Measurements from ENCODE around the gene CD6. TPM values are rescaled to one million over a fixed set of nuclear protein-coding genes. Genes with fewer than 3 reads are reported as not detected.

CD6 gene
- total RNA-seq, 1 experiment from 2014 or later = 1.4 TPM

- TF ChIP-seq, protein P1, sequence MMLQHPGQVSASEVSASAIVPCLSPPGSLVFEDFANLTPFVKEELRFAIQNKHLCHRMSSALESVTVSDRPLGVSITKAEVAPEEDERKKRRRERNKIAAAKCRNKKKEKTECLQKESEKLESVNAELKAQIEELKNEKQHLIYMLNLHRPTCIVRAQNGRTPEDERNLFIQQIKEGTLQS (IDR thresholded peaks at IDR 0.05) = no peak
- TF ChIP-seq SRF (IDR thresholded peaks at IDR 0.05; ENCODE audit: low read depth) = no peak
- no peak for TF ChIP-seq CEBPB (IDR thresholded peaks at IDR 0.05; ENCODE audit: low read depth)
- no peak for TF ChIP-seq ZFX (IDR thresholded peaks at IDR 0.05)
- TF ChIP-seq EGR1 (IDR thresholded peaks at IDR 0.05; ENCODE audit: low read depth) = no peak
Measured at GRCh38 chr11:60928563-60929001, 42.9 kb upstream of the CD6 start (continued).

- BruUV-seq (replicated peaks) = no TSS peak
Measured at GRCh38 chr11:60929764-60930163, 41.7 kb upstream of the CD6 start.

More at GRCh38 chr11:60929764-60930163, 41.7 kb upstream of the CD6 start:
- no peaks in the 10 kb centered on the region for H4K20me1 ChIP-seq (ENCODE audit: insufficient read depth)
- H3K27ac ChIP-seq (ENCODE audit: low read depth, low read length) = no peak overlapping the region
- ChIA-PET POLR2A (no interaction called here), CTCF (no interaction called here), RAD21 (ENCODE audit: low non-redundant PET in 1 of 2, low total read pairs in 2 of 2, uncharacterized antibody in 2 of 2, unreplicated experiment in 2 of 2) (no interaction called here)
- DNase-seq (ENCODE audit: low read depth, low spot score) (no peak), ATAC-seq (no peak)
- H3K9me3 ChIP-seq (ENCODE audit: control insufficient read depth in 1 of 2, insufficient read depth in 1 of 2, low read depth in 1 of 2, low read length in 2 of 2) = no peaks in the 10 kb centered on the region
- no peaks in the 10 kb centered on the region for H3K9me2 ChIP-seq (ENCODE audit: insufficient read depth)
- intact Hi-C loops (cut with micrococcal nuclease) = no loop called here
- H3K9ac ChIP-seq (ENCODE audit: low read length) = no peak overlapping the region
- H3K36me3 ChIP-seq (ENCODE audit: control insufficient read depth in 1 of 2, insufficient read depth in 2 of 2, low read length in 2 of 2) = peaks cover 13 to 25% of the 10 kb centered on the region in 2 experiments; a peak in 3 of 4 replicates
- no peaks in the 10 kb centered on the region for H3K27me3 ChIP-seq (ENCODE audit: insufficient read depth, low read length)
- H2AFZ ChIP-seq (ENCODE audit: low read depth, low read length, poor library complexity, severe bottlenecking) = no peak overlapping the region
- no peak overlapping the region for H3K4me2 ChIP-seq (ENCODE audit: low read length)
- H3K4me3 ChIP-seq (replicated peaks in 1 of 2; ENCODE audit: low read depth in 1 of 2, low read length in 2 of 2) = no peak overlapping the region
- no peaks in the 10 kb centered on the region; the same call in 1 of the 2 replicates for H3K79me2 ChIP-seq (ENCODE audit: insufficient read depth, low read length)
- TF ChIP-seq FOSL1 (IDR thresholded peaks at IDR 0.05; ENCODE audit: low read depth) = no peak
- no peak for TF ChIP-seq ELF1 (IDR thresholded peaks at IDR 0.05; ENCODE audit: borderline replicate concordance, low read depth)
- no peak for TF ChIP-seq ZFX (IDR thresholded peaks at IDR 0.05)
- TF ChIP-seq, protein P2, sequence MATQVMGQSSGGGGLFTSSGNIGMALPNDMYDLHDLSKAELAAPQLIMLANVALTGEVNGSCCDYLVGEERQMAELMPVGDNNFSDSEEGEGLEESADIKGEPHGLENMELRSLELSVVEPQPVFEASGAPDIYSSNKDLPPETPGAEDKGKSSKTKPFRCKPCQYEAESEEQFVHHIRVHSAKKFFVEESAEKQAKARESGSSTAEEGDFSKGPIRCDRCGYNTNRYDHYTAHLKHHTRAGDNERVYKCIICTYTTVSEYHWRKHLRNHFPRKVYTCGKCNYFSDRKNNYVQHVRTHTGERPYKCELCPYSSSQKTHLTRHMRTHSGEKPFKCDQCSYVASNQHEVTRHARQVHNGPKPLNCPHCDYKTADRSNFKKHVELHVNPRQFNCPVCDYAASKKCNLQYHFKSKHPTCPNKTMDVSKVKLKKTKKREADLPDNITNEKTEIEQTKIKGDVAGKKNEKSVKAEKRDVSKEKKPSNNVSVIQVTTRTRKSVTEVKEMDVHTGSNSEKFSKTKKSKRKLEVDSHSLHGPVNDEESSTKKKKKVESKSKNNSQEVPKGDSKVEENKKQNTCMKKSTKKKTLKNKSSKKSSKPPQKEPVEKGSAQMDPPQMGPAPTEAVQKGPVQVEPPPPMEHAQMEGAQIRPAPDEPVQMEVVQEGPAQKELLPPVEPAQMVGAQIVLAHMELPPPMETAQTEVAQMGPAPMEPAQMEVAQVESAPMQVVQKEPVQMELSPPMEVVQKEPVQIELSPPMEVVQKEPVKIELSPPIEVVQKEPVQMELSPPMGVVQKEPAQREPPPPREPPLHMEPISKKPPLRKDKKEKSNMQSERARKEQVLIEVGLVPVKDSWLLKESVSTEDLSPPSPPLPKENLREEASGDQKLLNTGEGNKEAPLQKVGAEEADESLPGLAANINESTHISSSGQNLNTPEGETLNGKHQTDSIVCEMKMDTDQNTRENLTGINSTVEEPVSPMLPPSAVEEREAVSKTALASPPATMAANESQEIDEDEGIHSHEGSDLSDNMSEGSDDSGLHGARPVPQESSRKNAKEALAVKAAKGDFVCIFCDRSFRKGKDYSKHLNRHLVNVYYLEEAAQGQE (IDR thresholded peaks at IDR 0.05; ENCODE audit: low read depth) = no peak
- TF ChIP-seq TCF7L2 (IDR thresholded peaks at IDR 0.05; ENCODE audit: borderline replicate concordance, extremely low read depth, insufficient read depth, insufficient read length) = no peak
- TF ChIP-seq CEBPB (IDR thresholded peaks at IDR 0.05; ENCODE audit: low read depth) = no peak
- no peak for TF ChIP-seq CBX3 (IDR thresholded peaks at IDR 0.05; ENCODE audit: low read depth)
- no peak for TF ChIP-seq JUND (IDR thresholded peaks at IDR 0.05)
- no peak for TF ChIP-seq EZH2phosphoT487 (IDR thresholded peaks at IDR 0.05; ENCODE audit: borderline replicate concordance)
- TF ChIP-seq CTCF (IDR thresholded peaks at IDR 0.05 in 2 of 3, conservative IDR thresholded peaks at IDR 0.05 in 1 of 3; ENCODE audit: borderline replicate concordance in 1 of 3, insufficient read depth in 1 of 3, low read depth in 2 of 3, low read length in 2 of 3) = no peak
- TF ChIP-seq EZH2 (IDR thresholded peaks at IDR 0.05) = no peak
- TF ChIP-seq, protein P3, sequence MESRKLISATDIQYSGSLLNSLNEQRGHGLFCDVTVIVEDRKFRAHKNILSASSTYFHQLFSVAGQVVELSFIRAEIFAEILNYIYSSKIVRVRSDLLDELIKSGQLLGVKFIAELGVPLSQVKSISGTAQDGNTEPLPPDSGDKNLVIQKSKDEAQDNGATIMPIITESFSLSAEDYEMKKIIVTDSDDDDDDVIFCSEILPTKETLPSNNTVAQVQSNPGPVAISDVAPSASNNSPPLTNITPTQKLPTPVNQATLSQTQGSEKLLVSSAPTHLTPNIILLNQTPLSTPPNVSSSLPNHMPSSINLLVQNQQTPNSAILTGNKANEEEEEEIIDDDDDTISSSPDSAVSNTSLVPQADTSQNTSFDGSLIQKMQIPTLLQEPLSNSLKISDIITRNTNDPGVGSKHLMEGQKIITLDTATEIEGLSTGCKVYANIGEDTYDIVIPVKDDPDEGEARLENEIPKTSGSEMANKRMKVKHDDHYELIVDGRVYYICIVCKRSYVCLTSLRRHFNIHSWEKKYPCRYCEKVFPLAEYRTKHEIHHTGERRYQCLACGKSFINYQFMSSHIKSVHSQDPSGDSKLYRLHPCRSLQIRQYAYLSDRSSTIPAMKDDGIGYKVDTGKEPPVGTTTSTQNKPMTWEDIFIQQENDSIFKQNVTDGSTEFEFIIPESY (IDR thresholded peaks at IDR 0.05; ENCODE audit: extremely low read depth, insufficient replicate concordance, low read length) = no peak
- no peak for TF ChIP-seq POLR2AphosphoS5 (IDR thresholded peaks at IDR 0.05; ENCODE audit: low read depth, low read length)
- TF ChIP-seq, protein P1 (IDR thresholded peaks at IDR 0.05) = no peak
- no peak for TF ChIP-seq POLR2A (IDR thresholded peaks at IDR 0.05; ENCODE audit: borderline replicate concordance, extremely low read depth, insufficient read depth, insufficient read length)
- peaks cover 8 to 13% of the 10 kb centered on the region in 2 experiments for H3K4me1 ChIP-seq (ENCODE audit: control insufficient read depth in 1 of 2, insufficient read depth in 2 of 2, low read length in 2 of 2)

Measured in HCT116 (cell line).